Effector memory CD4-positive, alpha-beta T cell (primary cell): ENCODE measurements around the gene PLAGL1.

ENCODE experiments used
- DNase-seq, 3 donors: peaks; one replicate each; pipeline ENCODE4 v3.0.0-alpha.2; 2020
- H3K27ac ChIP-seq: 2 replicates; pipeline ENCODE4 v1.7.0; 2013; ENCODE audit warnings: mild to moderate bottlenecking, low read length, moderate library complexity; ENCODE audit not compliant: insufficient read depth, poor library complexity, severe bottlenecking
- H3K27me3 ChIP-seq: replicated peaks from 2 replicates; pipeline ENCODE4 v1.7.0; 2013; ENCODE audit warnings: mild to moderate bottlenecking, low read length; ENCODE audit not compliant: insufficient read depth, control insufficient read depth, poor library complexity, severe bottlenecking
- H3K36me3 ChIP-seq: 2 replicates; pipeline ENCODE4 v1.7.0; 2013; ENCODE audit warnings: mild to moderate bottlenecking, low read length, moderate library complexity; ENCODE audit not compliant: control insufficient read depth, insufficient read depth
- H3K4me1 ChIP-seq: 2 replicates; pipeline ENCODE4 v1.7.0; 2013; ENCODE audit warnings: low read length, mild to moderate bottlenecking; ENCODE audit not compliant: control insufficient read depth, insufficient read depth, poor library complexity, severe bottlenecking
- H3K4me3 ChIP-seq: 2 replicates; pipeline ENCODE4 v1.7.0; 2013; ENCODE audit warnings: low read length, low read depth, mild to moderate bottlenecking; ENCODE audit not compliant: insufficient read depth, poor library complexity, severe bottlenecking
- H3K9me3 ChIP-seq: 2 replicates; pipeline ENCODE4 v1.7.0; 2013; ENCODE audit warnings: mild to moderate bottlenecking, low read length, moderate library complexity; ENCODE audit not compliant: control insufficient read depth

The PLAGL1 gene

DNA sequence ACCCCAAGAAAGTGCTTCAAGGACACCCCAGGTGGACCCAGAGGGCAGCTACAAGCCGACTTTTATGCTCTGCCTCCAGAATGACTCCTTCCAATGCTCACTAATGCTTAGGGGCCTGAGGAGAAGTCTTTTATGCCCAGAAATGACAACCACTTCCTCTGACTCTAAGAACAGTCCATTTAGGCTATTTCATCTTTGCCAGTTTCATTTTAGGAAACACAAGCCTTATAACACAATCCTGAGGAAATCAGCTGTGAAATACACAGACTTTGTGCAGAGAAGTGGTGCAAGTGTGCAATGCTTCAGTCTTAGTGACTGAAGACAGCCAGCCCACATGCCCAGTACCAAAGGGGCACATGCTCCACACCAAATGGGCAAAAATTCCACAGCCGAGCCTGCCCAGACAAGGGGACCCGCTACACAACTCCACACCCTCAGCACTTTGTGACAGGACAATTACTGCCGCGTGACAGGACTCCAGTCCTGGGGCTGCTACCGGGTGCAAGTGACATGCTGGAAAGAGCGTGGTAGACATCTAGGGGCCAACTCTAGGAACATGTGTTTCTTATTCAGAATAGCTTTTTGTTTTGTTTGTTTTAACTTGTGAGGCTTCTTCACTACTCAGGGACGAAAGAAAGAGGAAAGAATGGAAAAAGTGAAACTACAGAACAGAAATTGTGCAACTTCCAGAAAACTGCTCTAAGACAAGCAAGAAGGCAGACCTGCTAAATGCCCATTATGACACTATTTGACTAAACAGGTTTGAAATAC lies 28.2 kb upstream of the PLAGL1 start:
- Histone ChIP-seq H3K4me3 (no peak overlapping the region), H3K36me3 (no peaks in the 10 kb centered on the region), H3K9me3 (no peaks in the 10 kb centered on the region), H3K4me1 (no peaks in the 10 kb centered on the region), H3K27ac (no peak overlapping the region), H3K27me3 (no peaks in the 10 kb centered on the region)
- DNase-seq = no peak

DNA sequence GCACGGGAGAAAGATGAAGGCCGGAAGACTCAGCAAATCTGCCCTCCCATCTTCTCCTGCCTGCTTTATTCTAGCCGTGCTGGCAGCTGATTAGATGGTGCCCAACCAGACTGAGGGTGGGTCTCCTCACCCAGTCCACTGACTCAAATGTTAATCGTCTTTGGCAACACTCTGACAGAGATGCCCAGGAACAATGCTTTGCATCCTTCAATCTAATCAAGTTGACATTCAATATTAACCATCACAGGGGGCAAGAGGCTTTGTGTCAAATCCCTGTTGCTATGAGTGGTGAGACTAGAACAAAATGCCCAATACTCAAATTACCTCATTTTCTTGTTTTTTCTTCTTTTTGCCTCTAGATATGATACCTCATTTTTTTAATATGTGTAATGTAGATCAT lies 27.4 kb upstream of the PLAGL1 start:
- no peak overlapping the region for H3K4me3 ChIP-seq
- no peak for DNase-seq
- no peaks in the 10 kb centered on the region for H3K4me1 ChIP-seq
- no peaks in the 10 kb centered on the region for H3K36me3 ChIP-seq
- no peaks in the 10 kb centered on the region for H3K27me3 ChIP-seq
- no peak overlapping the region for H3K27ac ChIP-seq
- H3K9me3 ChIP-seq = no peaks in the 10 kb centered on the region

DNA sequence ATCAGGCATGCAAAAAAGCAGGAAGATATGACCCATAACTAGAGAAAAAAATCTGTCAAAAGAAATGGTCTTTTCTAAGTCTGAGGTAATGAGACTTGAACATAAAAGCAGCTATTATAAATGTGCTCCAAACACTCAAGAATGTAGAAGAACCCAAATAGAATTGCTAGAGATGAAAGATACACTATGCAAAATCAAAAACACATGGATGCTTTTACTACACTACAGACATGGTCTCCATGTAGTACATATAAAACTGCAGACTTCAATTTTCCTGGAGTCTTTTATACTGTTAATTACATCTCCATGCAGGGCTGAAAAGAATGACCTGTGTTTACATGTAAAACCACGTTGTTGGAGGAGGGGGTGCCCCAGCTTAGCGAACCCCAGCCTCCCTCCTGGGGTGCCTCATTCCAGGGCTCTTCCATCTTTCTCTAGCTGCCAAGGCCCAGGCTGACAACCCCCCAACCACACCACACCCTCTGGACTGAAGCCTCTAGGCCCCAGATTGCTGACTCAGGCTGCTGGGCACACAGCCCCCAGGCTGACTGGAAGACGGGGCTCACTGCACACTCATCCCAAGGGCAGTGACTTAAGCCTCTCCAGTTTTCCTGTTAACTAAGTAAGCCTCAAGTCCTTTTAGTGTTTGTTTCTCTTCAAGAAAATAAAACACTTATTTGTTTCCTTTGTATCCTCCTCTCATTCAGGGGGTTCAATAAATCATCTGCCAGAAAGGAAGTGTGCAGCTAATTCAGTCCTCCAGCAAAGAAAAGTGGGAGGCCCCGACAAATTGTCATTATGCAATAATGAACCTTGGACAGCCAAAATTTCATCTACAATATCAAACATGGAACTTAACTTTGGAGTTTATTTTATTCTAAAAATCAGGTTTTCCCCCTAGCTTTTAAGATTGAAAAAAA lies 26.0 kb upstream of the PLAGL1 start:
- H3K36me3 ChIP-seq = no peaks in the 10 kb centered on the region
- H3K27me3 ChIP-seq = no peaks in the 10 kb centered on the region
- DNase-seq = no peak
- no peak overlapping the region for H3K27ac ChIP-seq
- no peak overlapping the region for H3K4me3 ChIP-seq
- no peaks in the 10 kb centered on the region for H3K4me1 ChIP-seq
- no peaks in the 10 kb centered on the region for H3K9me3 ChIP-seq

DNA sequence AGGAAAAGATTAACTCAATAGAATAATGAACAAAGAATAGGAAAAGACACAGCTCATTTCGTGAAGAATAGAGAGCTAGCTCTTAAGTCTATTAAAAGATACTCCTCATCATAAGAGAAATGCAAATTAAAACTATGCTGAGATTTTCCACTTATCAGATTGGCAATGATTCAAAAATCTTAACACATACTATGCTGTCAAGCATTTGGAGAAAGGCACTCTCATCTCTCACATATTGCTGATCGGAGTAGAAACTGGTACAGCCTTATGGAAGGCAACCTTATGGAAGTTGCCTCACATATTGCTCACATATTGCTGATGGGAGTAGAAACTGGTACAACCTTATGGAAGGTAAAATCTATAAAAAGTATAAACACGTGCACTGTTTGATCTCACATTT lies 21.4 kb upstream of the PLAGL1 start:
- Histone ChIP-seq H3K36me3 (no peaks in the 10 kb centered on the region), H3K4me3 (no peak overlapping the region), H3K27ac (no peak overlapping the region), H3K9me3 (no peaks in the 10 kb centered on the region), H3K4me1 (no peaks in the 10 kb centered on the region), H3K27me3 (no peaks in the 10 kb centered on the region)
- no peak for DNase-seq

DNA sequence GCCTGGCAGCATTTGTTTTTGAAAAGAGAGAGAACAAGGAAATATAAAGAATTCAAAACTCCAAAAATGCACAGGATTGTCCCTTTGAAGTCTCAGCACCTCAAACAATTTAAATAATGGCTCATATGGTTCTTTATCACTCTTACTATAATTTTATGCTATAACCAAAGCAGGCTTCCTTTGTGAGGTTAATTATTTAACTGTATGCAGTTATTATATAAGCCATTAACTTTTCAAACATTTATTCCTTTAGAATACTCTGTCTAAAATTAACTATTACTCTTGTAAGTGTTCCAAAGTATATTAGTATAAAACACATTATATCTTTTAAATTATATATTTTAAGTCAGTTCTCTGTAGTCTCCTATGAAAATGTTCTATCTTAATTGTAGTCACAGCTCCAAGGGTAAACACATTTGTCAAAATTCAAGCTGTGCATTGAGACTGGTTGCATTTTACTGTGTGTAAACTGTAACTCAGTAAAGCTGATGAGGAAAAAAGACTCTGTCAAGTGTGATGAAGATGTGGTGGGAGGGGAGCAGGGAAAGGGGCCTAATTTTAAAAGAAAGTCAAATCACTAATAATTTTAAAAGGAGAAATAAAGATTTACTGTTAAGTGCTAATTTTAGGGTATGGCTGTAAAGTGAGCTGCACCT lies 20.0 kb upstream of the PLAGL1 start:
- no peak for DNase-seq
- Histone ChIP-seq H3K4me1 (no peaks in the 10 kb centered on the region), H3K27ac (no peak overlapping the region), H3K27me3 (no peaks in the 10 kb centered on the region), H3K36me3 (no peaks in the 10 kb centered on the region), H3K9me3 (no peaks in the 10 kb centered on the region), H3K4me3 (no peak overlapping the region)

DNA sequence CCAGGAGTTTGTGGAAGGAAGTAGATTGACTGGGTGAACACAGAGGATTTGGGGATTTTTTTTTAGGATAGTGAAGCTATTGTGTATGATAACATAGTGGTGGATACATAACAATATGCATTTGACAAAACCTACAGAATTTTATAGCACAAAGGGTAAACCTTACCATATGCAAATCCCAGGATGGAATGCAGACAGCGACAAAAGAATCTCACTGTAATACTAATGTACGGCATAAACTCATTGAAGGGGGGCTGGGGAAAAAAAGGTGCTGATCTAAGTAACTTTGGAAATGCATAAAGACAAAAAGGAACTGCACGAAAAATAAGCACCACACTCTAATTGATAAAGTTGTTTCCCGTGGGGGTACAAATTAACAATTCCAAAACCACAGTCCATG lies 15.2 kb upstream of the PLAGL1 start:
- no peaks in the 10 kb centered on the region for H3K4me1 ChIP-seq
- no peaks in the 10 kb centered on the region for H3K9me3 ChIP-seq
- no peaks in the 10 kb centered on the region for H3K36me3 ChIP-seq
- no peak for DNase-seq
- no peak overlapping the region for H3K4me3 ChIP-seq
- H3K27me3 ChIP-seq = no peaks in the 10 kb centered on the region
- no peak overlapping the region for H3K27ac ChIP-seq

DNA sequence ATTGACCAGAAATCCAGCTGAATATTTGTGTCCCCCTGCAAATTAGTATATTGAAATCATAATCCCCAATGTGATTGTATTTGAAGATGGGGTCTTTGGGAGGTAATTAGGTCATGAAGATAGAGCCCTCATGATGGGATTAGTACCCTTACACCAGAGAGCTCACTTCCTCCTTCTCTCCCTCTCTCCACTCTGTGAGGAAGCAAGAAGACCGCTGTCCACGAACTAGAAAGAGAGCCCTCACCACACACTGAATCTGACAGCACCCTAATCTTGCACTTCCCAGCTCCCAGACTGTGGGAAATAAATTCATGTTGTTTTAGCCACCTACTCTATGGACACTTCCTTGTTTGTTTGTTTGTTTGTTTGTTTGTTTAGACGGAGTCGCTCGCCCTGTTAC lies 11.9 kb upstream of the PLAGL1 start:
- Histone ChIP-seq H3K36me3 (no peaks in the 10 kb centered on the region), H3K9me3 (no peaks in the 10 kb centered on the region), H3K27me3 (no peaks in the 10 kb centered on the region), H3K4me1 (no peaks in the 10 kb centered on the region), H3K4me3 (no peak overlapping the region), H3K27ac (no peak overlapping the region)
- no peak for DNase-seq

DNA sequence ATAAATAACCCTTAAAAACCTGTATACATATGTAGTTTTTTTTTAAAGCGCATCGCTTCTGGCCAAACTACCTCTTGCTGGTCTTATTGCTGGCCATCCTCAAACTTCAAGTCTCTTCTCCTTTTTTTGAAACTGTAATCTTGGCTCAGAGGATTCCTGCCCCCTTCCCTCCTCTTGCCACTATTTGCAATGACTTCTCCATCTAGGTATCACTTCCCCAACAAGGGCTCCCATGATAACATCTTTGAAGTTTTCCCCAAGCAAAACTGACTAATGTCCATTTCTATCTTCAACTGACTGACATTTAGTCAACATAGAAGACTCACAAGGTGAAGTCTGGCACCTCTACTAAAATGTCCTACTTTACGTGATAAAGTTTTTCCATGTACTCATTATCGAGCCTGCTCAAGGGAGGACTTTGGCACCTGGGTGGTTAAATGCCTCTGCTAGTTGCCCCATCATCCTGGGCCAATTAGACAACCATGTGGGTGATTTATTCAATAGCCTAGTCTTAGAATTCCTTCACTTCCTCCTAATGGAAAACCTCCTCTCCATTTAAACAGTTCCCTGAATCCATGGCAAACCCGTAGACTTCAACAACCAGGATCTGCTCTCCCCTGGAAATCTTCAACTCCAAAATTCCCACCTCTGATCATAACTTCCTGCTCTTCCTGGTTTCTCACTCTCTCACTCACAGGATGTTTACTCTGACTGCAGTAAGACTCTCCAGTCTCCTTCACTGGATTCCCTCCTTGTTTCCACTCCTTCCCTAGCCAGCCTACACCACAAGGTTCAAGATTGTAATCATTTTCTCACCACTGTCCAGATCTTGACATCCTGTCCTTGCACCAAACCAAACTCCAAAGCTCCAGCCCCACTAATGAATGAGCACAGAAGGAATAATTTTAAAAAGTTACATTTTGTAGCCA lies 9.4 kb upstream of the PLAGL1 start:
- no peaks in the 10 kb centered on the region for H3K9me3 ChIP-seq
- DNase-seq = no peak
- H3K27ac ChIP-seq = no peak overlapping the region
- no peaks in the 10 kb centered on the region for H3K27me3 ChIP-seq
- H3K4me3 ChIP-seq = no peak overlapping the region
- no peaks in the 10 kb centered on the region for H3K36me3 ChIP-seq
- no peaks in the 10 kb centered on the region for H3K4me1 ChIP-seq

DNA sequence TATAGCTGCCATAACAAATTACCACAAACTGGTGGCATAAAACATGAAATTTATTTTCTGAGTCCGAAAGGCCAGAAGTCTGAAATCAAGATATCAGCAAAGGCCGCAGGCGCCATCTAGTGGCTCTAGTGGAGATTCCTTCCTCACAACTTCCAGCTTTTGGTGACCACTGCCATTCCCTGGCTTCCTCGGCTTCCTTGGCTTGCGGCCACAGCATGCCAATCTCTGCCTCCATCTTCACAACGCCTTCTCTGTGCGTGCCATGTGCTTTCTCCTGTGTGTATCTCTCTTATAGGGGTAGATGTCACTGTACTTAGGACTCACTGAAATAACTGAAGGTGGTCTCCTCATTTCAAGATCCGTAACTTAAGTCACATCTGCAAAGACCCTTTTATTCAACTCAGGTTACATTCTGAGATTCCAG lies 5.4 kb upstream of the PLAGL1 start:
- H3K4me1 ChIP-seq = no peaks in the 10 kb centered on the region
- peaks cover 3% of the 10 kb centered on the region for H3K27me3 ChIP-seq
- no peak overlapping the region for H3K4me3 ChIP-seq
- no peak overlapping the region for H3K27ac ChIP-seq
- DNase-seq = peak; percentile 14 to 49 (median 26)
- no peaks in the 10 kb centered on the region for H3K36me3 ChIP-seq
- no peaks in the 10 kb centered on the region for H3K9me3 ChIP-seq
